GM13976 (cell line): ENCODE results near the gene BCAP29.

ENCODE experiments used
- DNase-seq: peaks from one replicate; pipeline ENCODE4 v3.0.0; 2012; ENCODE audit warnings: low spot score
- in situ Hi-C: fragments of 300-500 bp; cut with MboI; formaldehyde crosslinking; loops from one replicate; pipeline ENCODE4 v1.12.0; 2022; ENCODE audit warnings: low sequenced_read_pairs, mixed read lengths, inconsistent platforms; ENCODE audit not compliant: unreplicated experiment
- TF ChIP-seq, protein P1 (sequence below): IDR thresholded peaks from 2 replicates; pipeline ENCODE4 v1.5.1; 2012; ENCODE audit warnings: borderline replicate concordance, mild to moderate bottlenecking; ENCODE audit not compliant: insufficient read depth; ENCODE audit errors: extremely low read depth, missing control alignments, control extremely low read depth

BCAP29 gene

DNA sequence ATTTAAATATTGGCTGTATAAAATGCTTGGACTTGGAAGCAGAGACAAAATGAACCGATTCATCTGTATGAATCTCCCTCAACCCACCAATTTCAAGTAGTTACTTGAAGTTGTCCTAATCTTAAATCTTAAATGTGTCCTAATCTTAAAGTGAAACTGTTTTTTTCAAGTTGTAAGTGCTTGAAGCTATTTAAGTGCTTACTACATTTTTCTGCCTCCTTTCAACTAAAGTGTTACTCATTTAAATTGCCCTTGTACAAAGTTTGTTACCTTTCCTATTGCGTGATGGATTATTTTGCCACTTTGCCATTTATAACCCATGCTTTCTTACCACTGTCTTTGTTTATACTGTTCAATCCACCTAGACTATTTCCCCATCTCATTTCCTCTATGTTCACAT is 2.8 kb downstream of the BCAP29 start:
- in situ Hi-C loops = no loop called here
- TF ChIP-seq, protein P1, sequence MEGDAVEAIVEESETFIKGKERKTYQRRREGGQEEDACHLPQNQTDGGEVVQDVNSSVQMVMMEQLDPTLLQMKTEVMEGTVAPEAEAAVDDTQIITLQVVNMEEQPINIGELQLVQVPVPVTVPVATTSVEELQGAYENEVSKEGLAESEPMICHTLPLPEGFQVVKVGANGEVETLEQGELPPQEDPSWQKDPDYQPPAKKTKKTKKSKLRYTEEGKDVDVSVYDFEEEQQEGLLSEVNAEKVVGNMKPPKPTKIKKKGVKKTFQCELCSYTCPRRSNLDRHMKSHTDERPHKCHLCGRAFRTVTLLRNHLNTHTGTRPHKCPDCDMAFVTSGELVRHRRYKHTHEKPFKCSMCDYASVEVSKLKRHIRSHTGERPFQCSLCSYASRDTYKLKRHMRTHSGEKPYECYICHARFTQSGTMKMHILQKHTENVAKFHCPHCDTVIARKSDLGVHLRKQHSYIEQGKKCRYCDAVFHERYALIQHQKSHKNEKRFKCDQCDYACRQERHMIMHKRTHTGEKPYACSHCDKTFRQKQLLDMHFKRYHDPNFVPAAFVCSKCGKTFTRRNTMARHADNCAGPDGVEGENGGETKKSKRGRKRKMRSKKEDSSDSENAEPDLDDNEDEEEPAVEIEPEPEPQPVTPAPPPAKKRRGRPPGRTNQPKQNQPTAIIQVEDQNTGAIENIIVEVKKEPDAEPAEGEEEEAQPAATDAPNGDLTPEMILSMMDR = no peak
- DNase-seq = no peak

DNA sequence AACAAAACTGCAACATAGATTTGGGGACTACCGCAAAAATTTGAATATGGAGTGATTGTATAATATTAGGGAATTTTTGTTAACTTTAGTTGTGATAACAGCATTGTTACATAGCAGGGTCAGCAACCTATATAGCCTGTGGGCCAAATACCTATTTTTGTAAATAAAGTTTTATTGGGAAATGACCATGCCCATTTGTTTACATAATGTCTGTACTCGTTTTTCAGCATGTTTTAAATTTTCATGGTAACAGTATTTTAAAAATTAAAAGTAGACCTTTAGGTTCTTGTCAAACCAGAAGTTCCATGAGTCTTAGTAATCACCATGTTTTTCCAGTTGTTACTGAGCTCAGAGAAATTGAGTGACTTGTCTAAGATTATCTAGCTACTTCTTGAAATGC is 4.7 kb downstream of the BCAP29 start:
- in situ Hi-C loops = no loop called here
- no peak for DNase-seq

DNA sequence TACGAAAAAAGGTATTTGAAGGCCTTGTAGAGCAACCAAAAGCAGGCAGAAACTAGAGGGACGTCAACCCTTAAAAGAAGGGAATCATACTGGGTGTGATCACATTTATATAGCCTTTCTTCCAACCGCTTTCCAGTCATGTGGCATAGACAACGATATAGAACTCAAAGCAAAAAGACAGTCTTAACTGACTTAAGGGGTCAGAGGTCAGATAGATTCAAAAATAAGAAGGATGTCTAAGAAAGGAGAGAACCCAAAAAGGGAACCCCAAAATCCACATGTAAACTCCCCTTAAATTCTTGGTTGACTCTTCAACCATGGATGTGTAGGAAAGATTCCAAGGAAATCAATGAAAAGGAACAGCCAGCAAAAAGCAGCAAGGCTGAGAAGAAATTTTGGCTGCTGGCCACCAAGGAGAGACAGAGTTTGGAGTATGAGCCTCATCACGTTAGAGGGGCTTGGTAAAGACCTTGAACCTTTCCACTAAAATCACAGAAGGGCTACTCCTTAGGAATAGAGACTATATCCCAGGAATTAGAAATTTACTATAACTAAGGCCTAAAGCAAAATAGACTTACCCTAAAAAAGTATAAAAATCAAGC is 8.6 kb downstream of the BCAP29 start:
- TF ChIP-seq, protein P1 = no peak
- in situ Hi-C loops = no loop called here
- DNase-seq = no peak

More for the DNA sequence above, 4.7 kb downstream of the BCAP29 start:
- TF ChIP-seq, protein P1 = no peak

DNA sequence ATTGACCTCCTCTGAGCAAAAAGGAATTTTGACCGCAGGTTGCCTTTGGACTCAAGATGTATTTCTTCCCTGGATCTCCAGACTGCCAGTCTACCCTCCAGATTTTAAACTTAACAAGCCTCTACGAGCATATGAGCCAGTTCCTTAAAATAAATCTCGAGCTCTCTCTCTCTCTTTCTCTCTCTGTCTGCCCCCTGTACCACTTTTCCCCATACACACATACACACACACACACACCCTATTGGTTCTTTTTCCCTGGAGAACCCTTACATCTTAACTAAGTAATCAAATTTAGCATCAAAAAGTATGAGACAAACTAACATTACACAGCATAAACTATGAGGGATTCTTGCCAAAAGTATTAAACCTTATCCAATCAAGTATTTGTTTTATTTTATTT is 11.4 kb downstream of the BCAP29 start:
- DNase-seq = no peak
- TF ChIP-seq, protein P1 = no peak
- in situ Hi-C loops = no loop called here

DNA sequence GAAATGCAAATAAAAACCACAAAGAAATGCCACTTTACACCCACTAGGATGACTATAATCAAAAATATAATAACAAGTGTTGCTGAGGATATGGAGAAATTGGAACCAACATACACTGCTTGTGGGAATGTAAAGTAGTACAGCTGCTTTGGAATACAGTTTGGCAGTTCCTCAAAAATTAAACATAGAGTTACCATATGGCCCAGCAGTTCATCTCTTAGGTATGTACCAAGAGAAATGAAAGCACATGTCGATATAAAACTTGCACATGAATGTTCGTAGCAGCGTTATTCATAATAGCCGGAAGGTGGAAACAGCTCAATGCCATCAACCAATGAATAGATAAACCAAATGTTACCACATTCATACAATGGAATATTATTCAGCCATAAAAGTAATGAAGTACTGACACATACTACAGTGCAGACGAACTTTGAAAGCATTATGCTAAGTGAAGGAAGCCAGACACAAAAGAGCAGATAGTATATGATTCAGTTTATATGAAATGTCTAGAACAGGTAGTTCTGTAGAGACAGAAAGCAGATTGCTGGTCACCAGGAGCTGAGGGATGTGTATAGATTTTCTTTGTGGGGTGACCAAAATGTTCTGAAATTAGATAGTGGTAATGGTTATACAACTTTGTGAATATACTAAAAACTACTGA is 12.4 kb downstream of the BCAP29 start:
- TF ChIP-seq, protein P1 = no peak
- no peak for DNase-seq
- in situ Hi-C loops = no loop called here

DNA sequence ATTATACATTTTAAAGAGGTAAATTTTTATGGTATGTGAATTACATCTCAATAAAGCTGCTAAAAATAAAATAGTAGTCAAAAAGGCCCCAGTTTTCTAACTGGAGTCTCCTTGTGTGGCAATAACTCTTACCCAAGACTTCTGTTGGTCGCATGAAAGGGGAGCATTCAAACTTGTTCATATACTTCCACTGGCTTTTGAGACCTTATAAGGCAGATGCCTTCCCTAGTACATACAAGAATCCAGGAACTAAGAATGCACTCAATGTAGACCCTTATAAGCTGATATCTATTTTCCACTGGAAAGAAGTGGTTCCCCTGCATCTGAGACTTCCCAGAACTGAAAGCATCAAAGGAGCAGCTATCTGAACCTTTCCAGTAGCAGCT is 13.0 kb downstream of the BCAP29 start:
- in situ Hi-C loops = no loop called here
- TF ChIP-seq, protein P1 = no peak
- no peak for DNase-seq
